ENCODE data around the gene SEPTIN12.
"Not testable (repeated sequence)": the region's sequence is repeated elsewhere in the genome, so short reads cannot be mapped to it uniquely, and the experiment has no call there.

Gene SEPTIN12

DNA sequence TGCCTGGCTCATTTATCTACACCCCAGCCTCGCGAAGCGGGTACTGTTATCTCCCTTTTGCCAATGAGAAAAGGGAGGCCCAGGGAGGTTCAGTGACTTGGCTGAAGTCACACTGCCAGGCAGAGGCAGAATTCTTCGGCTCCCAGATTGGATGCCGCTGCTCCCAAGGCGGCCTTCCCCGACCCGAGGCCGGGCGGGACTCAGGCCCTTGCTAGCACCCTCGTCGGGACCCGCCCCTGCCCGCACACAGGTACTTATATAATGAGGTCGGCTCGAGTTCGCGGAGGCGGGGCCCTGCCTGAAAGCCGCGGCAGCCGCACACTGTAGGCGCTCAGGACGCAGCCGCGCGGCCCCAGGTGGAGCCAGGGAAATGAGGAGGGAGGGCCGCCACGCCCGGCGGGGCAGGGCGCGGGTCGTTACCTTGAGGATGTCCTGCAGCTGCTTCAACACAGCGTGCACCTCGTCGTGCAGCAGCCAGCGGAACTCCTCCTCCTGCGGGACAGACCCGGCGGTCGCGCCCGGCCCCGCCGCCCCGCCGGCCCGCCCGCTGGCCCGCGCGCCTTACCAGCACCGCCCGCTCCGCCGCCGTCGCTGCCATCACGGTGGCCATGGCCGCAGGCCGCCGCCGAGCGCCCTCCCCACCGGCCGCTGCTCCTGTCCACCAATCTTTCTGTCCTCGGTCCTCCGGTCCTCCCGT is 14.0 kb upstream of the SEPTIN12 start, which contains the start of gene ROGDI:
Gene ROGDI, minus strand, starts transcription at position 672 of the 697 bp plus-strand sequence. Its CDS starts 62 bp downstream, at position 610.
- FAIRE-seq: no peak

DNA sequence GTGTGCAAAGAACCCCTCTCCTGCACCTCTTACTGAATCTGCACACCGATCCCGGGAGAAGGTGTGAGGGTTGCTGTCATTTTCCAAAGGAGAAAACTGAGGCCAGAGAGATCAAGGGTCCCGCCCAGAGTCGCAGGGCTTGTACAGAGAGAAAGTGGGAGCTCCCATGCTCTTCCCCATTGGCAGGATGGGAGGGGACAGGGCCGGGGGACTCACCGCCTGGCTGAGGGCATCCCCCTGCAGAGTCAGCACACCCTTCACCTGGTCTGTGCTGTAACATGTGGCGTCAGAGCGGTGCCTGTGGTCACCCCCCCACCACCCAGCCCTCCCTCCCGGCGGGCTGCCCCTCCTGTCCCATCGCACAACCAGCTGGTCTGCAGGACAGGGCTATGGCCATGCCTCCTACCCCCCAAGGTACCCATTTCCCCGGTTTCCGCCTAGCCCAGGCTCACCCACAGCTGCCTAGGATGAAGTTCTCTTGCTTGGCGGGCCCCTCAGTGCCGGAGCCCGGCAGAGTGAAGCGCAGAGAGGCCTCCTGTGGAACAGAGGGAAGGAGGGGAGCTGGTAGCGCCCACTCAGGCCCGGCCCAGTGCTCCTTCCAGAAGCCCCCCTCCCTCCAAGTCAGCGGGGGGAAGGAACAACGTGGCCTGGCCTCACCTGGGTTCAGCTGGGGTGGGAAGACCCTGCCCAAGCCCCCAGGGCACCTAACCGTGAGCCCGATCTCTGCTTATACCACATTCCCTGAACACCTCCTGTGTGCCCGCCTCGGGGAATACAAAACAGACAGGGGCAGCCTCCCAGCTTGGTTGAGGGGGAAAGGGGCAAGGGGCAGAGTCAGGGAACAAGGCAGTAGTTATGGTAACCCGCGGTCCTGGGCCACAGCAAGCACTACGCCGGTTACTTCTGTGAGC is 13.2 kb upstream of the SEPTIN12 start:
- FAIRE-seq: no peak

GRCh38 chr16:4800290-4801041 is 12.3 kb upstream of the SEPTIN12 start:
- no peak for FAIRE-seq

DNA sequence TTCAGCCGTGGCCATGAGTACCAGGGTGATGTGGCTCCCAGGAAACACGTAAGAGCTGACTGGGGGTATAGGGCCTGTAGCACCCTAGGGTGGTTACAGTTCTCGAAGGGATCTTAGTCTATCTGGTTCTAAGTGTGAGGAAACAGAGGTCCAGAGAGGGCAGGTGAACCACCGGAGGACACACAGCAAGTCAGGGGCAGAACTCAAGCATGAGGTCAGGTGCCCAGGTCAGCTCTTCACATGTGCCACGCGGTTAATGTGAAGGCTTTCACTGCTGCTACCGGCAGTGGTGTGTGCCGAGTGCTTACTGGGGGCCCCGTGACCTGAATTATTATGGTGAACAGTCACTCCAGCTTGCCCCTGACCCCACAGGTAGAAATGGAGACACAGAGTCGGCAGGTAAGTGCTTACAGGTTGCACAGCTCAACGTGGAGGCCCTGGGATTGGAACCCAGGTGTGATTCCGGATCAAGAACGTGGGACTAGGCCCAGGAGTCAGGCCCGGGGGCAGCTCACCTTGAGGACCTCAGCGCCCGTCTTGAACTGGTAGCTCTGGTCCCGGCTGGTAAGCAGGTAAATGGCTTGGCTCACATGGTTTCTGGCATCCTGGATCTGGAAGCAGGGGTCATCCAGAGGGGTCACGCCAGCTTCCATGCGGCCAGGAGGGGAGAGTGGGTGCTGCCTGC is 11.2 kb upstream of the SEPTIN12 start:
- no peak for FAIRE-seq

DNA sequence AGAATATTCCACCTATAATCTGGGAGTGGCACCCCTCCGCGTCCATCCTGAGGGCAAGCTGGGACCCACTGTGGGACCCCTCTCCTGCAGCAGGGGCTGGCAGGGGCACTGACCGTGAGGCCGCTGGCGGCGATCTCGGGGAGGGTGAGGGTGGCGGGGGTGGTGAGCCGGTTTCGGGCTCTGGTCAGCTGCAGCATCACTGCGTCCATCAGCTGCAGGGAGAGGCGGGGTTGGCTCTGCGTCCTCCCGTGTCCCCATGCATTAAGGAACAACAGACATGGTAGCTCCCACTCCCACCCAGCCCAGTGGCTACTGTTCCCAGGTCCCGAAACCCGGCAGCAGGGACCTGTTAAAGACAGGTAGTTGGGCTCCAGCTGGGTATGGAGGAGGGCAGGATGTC is 10.3 kb upstream of the SEPTIN12 start:
- FAIRE-seq: no peak

DNA sequence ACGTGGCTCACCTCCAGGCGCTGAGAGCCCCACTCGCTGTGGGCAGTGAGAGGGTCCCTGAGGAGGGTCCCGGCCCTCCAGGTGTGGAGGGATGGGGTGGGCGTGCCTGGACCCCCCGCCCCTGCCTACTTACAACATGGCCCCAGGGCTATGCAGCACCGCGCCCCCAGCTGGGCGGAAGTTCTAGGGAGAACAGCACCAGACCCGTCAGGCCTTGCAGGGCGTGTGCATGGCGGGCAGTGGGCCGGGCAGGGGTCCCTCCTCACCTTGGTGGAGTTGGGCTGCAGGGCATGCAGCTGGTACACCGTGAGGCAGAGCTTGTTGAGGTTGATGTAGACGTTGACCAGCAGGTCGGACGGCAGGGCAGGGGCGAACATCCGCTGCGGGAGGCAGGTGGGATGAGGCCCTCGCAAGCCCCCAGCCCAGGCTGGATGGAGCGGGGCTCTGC is 9.7 kb upstream of the SEPTIN12 start:
- FAIRE-seq: no peak

GRCh38 chr16:4796982-4797804 is 9.0 kb upstream of the SEPTIN12 start:
- FAIRE-seq: no peak

GRCh38 chr16:4795828-4796572 is 7.9 kb upstream of the SEPTIN12 start:
- no peak for FAIRE-seq

GRCh38 chr16:4795181-4795827 is 7.2 kb upstream of the SEPTIN12 start, which contains the start of gene SMIM22:
Gene SMIM22 (plus strand): TSS chr16:4795369. CDS start chr16:4795735, 366 bp downstream.
- no peak for FAIRE-seq

DNA sequence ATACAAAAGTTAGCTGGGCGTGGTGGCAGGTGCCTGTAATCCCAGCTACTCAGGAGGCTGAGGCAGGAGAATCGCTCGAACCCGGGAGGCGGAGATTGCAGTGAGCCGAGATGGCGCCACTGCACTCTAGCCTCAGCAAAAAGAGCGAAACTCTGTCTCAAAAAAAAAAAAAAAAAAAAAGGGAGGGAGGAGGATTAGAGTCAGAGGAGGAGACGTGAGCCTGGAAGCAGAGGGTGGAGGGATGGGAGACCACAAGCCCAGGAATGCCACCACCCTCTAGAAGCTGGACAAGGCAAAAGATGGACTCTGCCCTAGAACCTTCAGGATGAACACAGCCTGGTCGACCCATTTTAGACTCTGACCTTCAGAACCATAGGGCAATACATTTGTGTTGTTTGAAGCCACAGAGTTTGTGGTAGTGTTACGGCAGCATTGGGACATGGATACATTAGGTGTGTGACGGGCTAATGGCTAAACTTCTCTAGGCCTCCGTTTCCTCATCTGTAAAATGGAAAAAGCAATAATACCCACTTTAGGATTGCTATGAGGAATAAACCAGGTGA is 4.9 kb upstream of the SEPTIN12 start:
- no peak for FAIRE-seq

DNA sequence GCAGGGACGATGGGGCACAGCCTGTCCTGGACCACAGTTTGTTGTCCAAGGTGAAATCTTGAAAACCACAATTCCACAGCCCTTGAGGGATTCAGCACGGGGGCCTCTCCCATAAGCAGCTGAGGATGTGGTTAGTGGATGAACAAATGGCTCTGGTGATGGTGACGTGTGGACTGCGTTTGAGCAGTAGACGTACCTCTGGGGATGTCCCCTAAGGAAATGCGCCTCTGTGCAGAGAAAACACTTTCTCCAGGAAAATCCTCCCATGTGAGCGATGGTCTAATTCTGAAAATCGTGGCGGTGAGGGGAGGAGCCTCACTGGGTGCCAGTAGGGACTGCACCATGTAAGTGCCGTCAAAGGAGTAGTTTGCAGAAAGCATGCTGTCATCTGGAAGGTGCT is 2.7 kb upstream of the SEPTIN12 start:
- no peak for FAIRE-seq

DNA sequence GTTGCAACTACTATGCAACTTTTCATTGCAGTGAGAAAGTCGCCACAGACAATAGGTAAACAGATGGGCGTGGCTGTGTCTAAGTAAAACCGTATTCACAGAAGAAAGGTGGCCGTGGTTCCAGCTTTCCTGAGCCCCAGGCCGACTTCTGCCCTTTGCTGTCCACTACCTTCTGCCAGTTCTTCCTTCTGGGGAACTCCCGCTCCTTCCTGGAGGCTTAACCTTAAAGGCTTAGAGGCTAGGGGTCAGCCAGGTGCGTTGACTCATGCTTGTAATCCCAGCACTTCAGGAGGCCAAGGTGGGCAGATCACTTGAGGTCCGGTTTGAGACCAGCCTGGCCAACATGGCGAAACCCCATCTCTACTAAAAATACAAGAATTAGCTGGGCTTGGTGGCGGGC is 2.1 kb upstream of the SEPTIN12 start:
- no peak for FAIRE-seq

- FAIRE-seq: no peak
Measured at GRCh38 chr16:4788910-4789309, 765 bp upstream of the SEPTIN12 start.

DNA sequence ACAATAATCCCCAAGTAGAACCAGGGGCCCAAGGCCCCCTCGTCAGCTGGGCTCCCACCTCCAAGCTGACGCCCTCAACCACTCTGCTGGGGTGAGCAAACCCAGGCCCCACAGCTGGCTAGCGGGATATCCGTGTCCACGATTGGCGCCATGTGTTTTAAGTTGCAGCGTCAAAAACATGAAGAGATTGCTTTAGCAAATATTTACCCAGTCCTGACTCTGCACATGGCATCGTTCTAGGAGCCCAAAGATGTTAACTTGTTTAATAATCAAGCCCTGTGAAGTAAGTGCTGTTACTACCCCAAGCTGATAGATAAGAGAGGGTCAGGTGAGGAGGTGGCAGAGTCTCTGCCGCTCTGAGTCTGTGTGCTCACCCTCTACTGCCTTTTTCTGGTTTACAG is 344 bp upstream of the SEPTIN12 start:
- no peak for FAIRE-seq

DNA sequence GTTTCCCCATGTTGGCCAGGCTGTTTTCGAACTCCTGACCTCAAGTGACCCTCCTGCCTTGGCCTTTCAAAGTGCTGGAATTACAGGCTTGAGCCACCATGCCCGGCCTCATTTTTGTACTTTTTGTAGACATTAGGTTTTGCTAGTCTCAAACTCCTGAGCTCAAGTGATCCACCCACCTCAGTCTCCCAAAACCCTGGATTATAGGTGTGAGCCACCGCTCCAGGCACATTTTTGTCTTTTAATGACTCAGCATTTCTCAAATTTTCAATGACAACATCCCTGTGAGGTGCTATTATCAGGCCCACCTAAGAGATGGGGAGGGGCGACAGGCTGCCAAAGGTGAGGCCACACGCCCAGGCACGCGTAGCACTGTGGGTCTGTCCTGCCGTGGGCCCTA is 1.1 kb downstream of the SEPTIN12 start:
- FAIRE-seq: no peak

- no peak for FAIRE-seq
Measured at GRCh38 chr16:4785758-4786433, 2.2 kb downstream of the SEPTIN12 start.

GRCh38 chr16:4784444-4784987 is 3.6 kb downstream of the SEPTIN12 start:
- not testable (repeated sequence) for FAIRE-seq

DNA sequence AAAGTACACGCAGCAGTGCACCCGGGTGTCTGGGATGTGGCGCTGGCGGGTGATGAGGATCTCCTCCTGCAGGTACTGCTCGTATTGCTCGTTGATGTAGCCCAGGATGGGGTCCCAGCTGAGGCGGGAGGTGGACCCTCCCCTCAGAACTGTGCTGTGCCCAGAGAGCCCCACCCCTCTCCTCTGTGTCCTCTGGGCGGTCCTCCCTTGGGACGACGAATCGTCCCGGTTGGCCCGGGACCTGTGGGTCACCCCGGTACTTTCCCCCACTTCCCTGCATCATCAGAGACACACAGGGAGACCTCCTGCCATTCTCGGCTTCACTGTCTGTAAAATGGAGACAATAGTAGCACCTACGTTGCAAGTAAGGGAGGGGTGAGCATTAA is 4.2 kb downstream of the SEPTIN12 start:
- no peak for FAIRE-seq
